ENCODE results near the gene NSDHL. TPM values are rescaled to one million over a fixed set of nuclear protein-coding genes. Genes with fewer than 3 reads are reported as not detected.

NSDHL gene
- total and polyA plus RNA-seq, 2 of the 4 experiments (the other 2 are of a cell fraction) = 22.8 to 26.0 TPM

DNA sequence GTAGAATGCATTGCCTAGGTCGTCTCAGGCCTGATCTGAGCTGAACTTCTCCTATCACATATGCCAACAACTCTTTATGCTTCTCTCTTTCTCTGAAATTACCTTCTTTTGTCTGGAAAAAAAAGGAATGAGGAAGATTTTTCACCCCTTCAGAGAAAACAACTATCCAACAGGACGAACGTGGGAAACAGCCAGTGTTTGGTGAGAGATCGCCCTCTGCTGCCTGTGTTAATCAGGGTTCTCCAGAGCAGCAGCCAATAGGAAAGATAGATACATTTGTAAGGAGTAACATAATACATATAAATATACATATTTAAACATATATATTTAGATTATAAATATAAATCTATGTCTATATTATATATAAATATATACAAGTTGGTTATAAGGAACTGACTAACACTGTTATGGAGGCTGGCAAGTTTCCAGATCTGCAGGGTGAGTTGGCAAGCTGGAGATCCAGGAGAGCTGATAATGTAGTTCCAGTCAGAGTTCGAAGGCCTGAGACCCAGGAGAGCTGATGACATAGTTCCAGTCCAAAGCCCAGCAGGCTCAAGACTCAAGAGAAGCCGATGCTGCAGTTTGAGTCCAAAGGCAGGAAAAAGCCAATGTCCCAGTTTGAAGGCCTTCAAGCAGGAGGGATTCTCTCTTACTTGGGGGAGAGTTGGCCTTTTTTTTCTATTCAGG is 13.6 kb upstream of the NSDHL start:
- Histone ChIP-seq H3K18ac (ENCODE audit: low read depth, low read length) (no peak overlapping the region), H2AK9ac (replicated peaks; ENCODE audit: low read depth, low read length, poor library complexity) (no peak overlapping the region), H2AK5ac (ENCODE audit: low read depth, low read length) (no peak overlapping the region), H3K27me3 (ENCODE audit: control insufficient read depth, insufficient read depth, low read length) (no peaks in the 10 kb centered on the region), H3K14ac (replicated peaks; ENCODE audit: low read depth, low read length) (no peak overlapping the region), H3K56ac (ENCODE audit: extremely low read depth, insufficient read depth, low read length) (no peak overlapping the region), H3K27ac (ENCODE audit: insufficient read depth, low read length) (no peak overlapping the region), H3K9me3 (ENCODE audit: control insufficient read depth, insufficient read depth, low read length) (no peaks in the 10 kb centered on the region), H3K4me2 (ENCODE audit: low read depth, low read length) (peak overlapping the region; percentile 68; the same call in 1 of the 2 replicates), H4K20me1 (ENCODE audit: insufficient read depth, low read length) (no peaks in the 10 kb centered on the region), H2BK5ac (ENCODE audit: low read depth, low read length, poor library complexity, severe bottlenecking) (no peak overlapping the region), H4K8ac (ENCODE audit: low read depth in 2 of 2, low read length in 2 of 2) (no peak overlapping the region), H3K4me1 (ENCODE audit: control insufficient read depth, insufficient read depth, low read length) (peaks cover 4% of the 10 kb centered on the region; the same call in 1 of the 2 replicates), H3K9me1 (ENCODE audit: insufficient read depth, low read length) (no peaks in the 10 kb centered on the region), H3K36me3 (ENCODE audit: control insufficient read depth, insufficient read depth, low read length) (no peaks in the 10 kb centered on the region), H2BK120ac (ENCODE audit: low read depth, low read length) (no peak overlapping the region), H2BK15ac (ENCODE audit: low read depth, low read length) (no peak overlapping the region), H4K5ac (ENCODE audit: low read depth, low read length) (no peak overlapping the region), H4K91ac (ENCODE audit: insufficient read depth, low read depth, low read length) (no peak overlapping the region), H2BK20ac (ENCODE audit: low read depth, low read length) (no peak overlapping the region), H3K9ac (ENCODE audit: low read depth, low read length) (no peak overlapping the region), H3K79me1 (ENCODE audit: low read depth in 1 of 2, low read length in 2 of 2) (no peaks in the 10 kb centered on the region), H3K4me3 (ENCODE audit: insufficient read depth, low read depth, low read length) (no peak overlapping the region), H3K4ac (ENCODE audit: low read depth, low read length) (no peak overlapping the region), H2AFZ (replicated peaks; ENCODE audit: low read length, poor library complexity) (peak overlapping the region; percentile 34), H3K23ac (ENCODE audit: low read depth, low read length) (no peak overlapping the region)
- in situ Hi-C loops (cut with MboI; ENCODE audit: low sequenced_read_pairs) = loop anchor here (25.0 kb wide), 1 partner anchor 1655 kb away; no protein-coding TSS in a partner anchor
- dilution Hi-C loops (cut with HindIII; ENCODE audit: low sequenced_read_pairs, unreplicated experiment) = no loop called here
- POLR2A ChIA-PET (ENCODE audit: unreplicated experiment) = no interaction called here
- ATAC-seq (ENCODE audit: low read depth) (peak; percentile 77), DNase-seq (peak; percentile 54)
- intact Hi-C loops (cut with micrococcal nuclease) = loop anchor here (1.0 to 5.0 kb wide), 2 partner anchors 175 to 1666 kb away; no protein-coding TSS in a partner anchor
- TF ChIP-seq, protein P1, sequence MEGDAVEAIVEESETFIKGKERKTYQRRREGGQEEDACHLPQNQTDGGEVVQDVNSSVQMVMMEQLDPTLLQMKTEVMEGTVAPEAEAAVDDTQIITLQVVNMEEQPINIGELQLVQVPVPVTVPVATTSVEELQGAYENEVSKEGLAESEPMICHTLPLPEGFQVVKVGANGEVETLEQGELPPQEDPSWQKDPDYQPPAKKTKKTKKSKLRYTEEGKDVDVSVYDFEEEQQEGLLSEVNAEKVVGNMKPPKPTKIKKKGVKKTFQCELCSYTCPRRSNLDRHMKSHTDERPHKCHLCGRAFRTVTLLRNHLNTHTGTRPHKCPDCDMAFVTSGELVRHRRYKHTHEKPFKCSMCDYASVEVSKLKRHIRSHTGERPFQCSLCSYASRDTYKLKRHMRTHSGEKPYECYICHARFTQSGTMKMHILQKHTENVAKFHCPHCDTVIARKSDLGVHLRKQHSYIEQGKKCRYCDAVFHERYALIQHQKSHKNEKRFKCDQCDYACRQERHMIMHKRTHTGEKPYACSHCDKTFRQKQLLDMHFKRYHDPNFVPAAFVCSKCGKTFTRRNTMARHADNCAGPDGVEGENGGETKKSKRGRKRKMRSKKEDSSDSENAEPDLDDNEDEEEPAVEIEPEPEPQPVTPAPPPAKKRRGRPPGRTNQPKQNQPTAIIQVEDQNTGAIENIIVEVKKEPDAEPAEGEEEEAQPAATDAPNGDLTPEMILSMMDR (conservative IDR thresholded peaks at IDR 0.05; ENCODE audit: low read depth, low read length) = peak; percentile 59
- TF ChIP-seq SMC3 (IDR thresholded peaks at IDR 0.05; ENCODE audit: low read depth, low read length) (peak; percentile 38; the same call in 1 of the 2 replicates), MAFK (IDR thresholded peaks at IDR 0.05; ENCODE audit: low read depth, low read length) (no peak), MAZ (IDR thresholded peaks at IDR 0.05; ENCODE audit: borderline replicate concordance, low read depth, low read length) (no peak), RAD21 (IDR thresholded peaks at IDR 0.05; ENCODE audit: low read length) (peak; percentile 59)
- CTCF ChIA-PET = interaction anchor here (0.8 kb wide), 1 partner anchor 342 kb away, joined by 3 read pairs; no protein-coding TSS in a partner anchor
- BruUV-seq (replicated peaks) = no TSS peak
- whole genome bisulfite sequencing, 2 experiments (ENCODE audit: extremely low coverage in 2 of 2, insufficient read length in 1 of 2) = no CpG with 5 or more reads among the region's 6 CpGs
